GM19193 (cell line): ENCODE results near the gene AIMP1.

Experiments
- POLR2A ChIP-seq: IDR thresholded peaks from 4 replicates; pipeline ENCODE4 v1.6.1; 2011; ENCODE audit not compliant: insufficient read depth, insufficient read length; ENCODE audit errors: extremely low read depth

The AIMP1 gene

DNA sequence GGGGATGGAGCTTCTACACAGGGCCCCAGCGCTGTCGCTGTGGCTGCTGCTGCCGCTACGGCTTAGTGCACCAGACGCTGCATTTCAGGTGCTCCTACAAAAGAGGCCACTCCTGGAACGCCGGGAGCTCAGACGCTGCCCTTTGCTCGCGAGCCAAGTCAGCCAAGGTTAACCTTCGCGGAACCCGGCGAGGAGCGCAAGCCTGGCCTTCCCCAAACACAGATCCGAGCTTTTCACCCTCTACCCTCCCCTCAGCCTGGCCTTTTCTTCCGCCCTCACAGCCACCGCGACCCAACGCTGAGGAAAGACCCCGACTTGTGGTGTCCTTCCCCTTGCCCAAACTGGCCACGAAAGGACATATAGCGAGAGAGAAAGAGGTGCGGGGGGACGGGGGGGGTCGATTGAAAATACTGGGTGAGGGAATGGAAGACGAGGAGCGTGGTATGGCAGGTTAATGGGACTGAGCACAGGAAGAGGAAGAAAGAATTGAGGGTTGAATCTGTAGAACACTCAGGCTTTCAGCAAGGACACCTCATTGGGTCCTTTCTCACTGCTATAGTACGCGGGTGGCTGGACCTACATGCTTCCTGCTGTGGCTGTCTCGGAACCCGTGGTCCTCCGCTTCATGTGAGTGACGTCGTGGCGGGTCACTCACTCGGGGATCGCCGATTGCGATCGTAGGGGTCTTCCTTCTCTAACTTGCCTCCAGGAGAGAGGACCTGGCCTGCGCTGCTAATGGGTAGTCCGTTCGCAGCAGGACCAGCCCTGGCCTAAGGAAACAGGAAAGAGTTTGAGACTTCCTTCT is at the start of gene AIMP1, which contains the start of gene TBCK:
AIMP1 (plus strand) TSS at position 583 of the 805 bp plus-strand sequence. CDS start 8,460 bp downstream, outside the sequence.
TBCK (minus strand) TSS at position 242 of the 805 bp plus-strand sequence. CDS start 7,249 bp downstream, outside the sequence.
- peak; percentile 84 for TF ChIP-seq POLR2A

DNA sequence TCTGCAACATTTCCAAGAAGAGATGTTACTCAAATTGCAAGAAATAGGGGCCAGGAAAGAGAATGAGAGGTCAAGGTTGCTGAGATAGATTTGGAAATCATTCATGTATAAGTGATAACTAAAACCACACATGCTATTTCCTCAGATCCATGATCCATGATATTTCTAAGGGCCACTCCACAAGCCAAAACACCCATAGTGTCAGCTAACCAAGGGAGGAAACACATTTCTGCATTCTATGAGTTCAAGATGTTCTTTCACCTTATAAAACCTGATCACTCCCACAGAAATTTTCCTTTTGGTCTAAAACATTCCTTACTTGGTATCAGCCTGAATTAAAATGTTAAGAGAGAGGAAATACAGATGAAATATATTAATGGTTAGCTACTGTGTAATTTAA is 47.6 kb upstream of the AIMP1 start:
- no peak for TF ChIP-seq POLR2A

DNA sequence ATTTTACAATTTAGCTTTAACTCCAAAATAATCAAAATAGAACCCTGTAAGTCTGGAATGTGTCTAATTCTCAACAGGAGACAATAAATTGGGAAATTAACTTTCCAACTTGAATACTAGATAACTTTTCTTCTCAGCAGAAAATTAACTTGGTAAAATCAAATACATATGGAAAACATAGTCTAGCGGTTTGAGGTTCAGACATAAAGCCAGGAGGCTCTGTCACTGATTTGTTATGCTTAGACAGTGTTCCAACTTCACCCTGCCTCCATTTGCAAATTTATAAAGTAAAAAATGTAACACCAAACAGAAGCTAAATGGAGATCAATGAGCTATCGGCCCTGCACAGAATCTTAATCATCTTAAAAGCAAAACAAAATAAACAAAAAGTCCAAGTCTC is 46.6 kb upstream of the AIMP1 start:
- TF ChIP-seq POLR2A: no peak

GRCh38 chr4:106270736-106271135 is 45.6 kb upstream of the AIMP1 start:
- TF ChIP-seq POLR2A: no peak

DNA sequence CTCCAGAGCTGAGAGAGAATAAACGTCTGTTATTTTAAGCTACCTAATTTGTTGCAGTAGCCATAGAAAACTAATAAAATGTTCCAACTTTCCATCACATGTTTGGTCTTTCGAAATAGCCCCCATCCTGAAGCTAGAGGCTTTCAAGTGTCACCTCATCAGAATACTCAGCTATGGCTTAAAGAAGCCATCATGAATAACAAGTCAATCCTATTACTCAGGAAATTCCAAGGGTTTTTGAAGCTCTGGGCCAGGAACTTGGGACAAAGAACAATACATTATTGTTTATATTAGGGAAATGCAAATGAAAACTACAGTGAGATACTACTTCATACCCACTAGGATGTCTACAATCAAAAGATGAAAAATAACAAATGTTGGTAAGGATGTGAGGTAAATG is 42.5 kb upstream of the AIMP1 start:
- no peak for TF ChIP-seq POLR2A

GRCh38 chr4:106277140-106277675 is 39.1 kb upstream of the AIMP1 start:
- TF ChIP-seq POLR2A: no peak

- TF ChIP-seq POLR2A: no peak
These were observed 32.1 kb upstream of the AIMP1 start for GRCh38 chr4:106284227-106284626.

DNA sequence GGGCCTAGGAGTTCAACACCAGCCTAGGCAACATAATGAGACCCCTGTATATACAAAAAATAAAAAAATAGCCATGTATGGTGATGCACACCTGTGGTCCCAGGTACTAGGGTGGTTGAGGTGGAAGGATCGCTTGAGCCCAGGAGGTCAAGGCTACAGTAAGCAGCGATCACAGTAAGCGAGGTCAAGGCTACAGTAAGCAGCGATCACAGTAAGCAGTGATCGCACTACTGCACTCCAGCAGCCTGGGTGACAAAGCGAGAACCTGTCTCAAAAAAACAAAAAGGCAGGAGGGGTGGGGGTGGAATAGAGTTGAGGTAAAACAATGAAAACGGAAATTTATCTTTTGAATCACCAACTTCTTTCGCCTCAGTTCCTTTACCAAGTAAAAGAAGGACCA is 29.7 kb upstream of the AIMP1 start:
- no peak for TF ChIP-seq POLR2A

DNA sequence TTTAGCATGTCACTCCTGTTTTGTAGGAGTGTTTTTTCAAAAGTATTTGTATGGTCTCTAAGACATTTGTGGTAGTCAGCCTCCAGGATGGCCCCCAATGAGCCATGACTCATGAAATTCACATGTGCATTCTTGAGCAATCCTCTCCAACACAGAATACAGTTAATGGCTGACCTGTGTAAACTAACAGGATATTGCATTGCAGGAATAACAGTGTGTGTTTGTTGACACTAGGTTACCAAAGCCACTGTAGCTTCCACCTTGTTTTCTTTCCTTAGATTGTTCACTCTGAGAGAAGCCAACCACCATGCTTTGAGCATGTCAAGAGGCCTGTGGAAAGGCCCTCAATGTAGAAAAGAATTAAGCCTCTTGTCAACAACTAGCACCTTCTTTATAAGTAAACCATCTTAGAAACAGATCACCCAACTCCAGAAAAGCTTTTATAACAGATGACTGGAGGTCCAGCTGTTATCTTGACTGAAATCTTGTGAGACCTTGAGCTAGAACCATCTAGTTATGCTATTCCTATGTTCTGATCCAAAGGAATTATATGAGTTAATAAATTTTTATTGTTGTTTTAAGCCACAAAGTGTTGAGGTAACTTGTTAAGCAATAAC is 28.9 kb upstream of the AIMP1 start:
- no peak for TF ChIP-seq POLR2A

- no peak for TF ChIP-seq POLR2A
These were observed 26.6 kb upstream of the AIMP1 start for GRCh38 chr4:106289737-106290136.

- TF ChIP-seq POLR2A: no peak
These were observed 24.7 kb upstream of the AIMP1 start for GRCh38 chr4:106291678-106292077.

DNA sequence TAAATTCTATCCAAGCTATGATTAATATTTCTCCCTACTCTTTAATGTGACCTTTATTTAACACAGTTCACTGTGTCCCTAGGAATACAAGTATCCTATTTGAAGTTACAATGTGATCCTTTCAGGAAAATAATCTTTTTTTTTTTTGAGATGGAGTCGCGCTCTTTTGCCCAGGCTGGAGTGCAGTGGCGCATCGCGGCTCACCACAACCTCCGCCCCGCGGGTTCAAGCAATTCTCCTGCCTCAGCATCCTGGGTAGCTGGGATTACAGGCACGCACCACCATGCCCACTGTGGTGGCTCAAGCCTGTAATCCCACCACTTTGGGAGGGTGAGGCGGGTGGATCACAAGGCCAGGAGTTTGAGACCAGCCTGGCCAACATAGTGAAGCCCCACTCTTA is 22.3 kb upstream of the AIMP1 start:
- no peak for TF ChIP-seq POLR2A

DNA sequence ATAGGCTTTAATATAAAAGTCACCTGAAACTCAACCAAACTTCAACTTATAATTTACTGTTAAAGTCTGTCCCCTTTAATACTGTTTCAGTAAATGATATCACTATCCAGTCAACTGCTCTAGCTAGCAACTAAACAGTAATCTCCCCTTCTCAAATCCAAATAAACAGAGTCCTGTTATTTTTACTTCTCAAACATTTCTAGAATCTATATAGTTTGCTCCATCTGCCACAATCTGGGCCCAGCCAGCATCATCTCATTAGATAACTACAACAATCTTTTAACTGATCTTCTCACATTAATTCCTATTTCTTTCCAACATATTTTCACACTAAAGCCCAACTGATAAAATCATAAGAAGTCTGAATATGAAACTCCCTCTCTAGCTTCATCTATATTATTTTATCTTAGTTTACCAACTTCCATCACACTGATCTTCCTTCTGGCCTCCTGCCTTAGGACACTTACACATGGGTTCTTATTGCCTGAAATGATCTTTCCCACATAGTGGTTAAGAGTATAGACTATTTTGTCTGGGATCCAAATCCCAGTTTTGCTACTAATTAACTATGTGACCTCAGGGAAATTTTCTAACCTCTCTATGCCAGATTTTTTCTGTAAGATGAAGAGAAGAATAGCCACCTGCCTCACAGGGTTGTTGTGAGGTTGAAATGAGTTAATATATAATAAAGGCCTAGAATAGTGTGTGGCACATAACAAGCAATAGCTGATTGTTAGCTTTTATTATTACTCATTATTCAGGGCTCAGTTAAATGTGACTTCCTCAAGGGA is 18.9 kb upstream of the AIMP1 start:
- TF ChIP-seq POLR2A: no peak

GRCh38 chr4:106299977-106300376 is 16.4 kb upstream of the AIMP1 start:
- no peak for TF ChIP-seq POLR2A
